Smooth muscle cell (in vitro differentiated cells): ENCODE measurements around the gene OVCH2. TPM values are rescaled to one million over a fixed set of nuclear protein-coding genes. Genes with fewer than 3 reads are reported as not detected.
A peak's percentile ranks its signal among the peaks of the same experiment; 100 is the strongest.

Experiments
- DNase-seq: peaks from one replicate; lab custom pipeline; 2025; ENCODE audit not compliant: unreplicated experiment; lab: John Stamatoyannopoulos, UW
- H2AFZ ChIP-seq: fragments of 200-600 bp; sonication (generic); 2 replicates; pipeline ENCODE4 v1.6.0; 2016; ENCODE audit warnings: antibody characterized with exemption, low read depth, mild to moderate bottlenecking
- H3F3A ChIP-seq: fragments of 200-600 bp; sonication (generic); 2 replicates; pipeline ENCODE4 v1.6.0; 2017; ENCODE audit warnings: antibody characterized with exemption, low read depth
- H3K27ac ChIP-seq: fragments of 200-600 bp; sonication (generic); 2 replicates; pipeline ENCODE4 v1.5.1; 2016; ENCODE audit warnings: low read depth, mild to moderate bottlenecking
- H3K27me3 ChIP-seq: fragments of 200-600 bp; sonication (generic); 2 replicates; pipeline ENCODE4 v1.6.1; 2016; ENCODE audit warnings: low read depth, mild to moderate bottlenecking
- H3K36me3 ChIP-seq: fragments of 200-600 bp; sonication (generic); 2 replicates; pipeline ENCODE4 v1.5.1; 2016; ENCODE audit warnings: low read depth
- H3K4me1 ChIP-seq: fragments of 200-600 bp; sonication (generic); 2 replicates; pipeline ENCODE4 v1.5.1; 2016; ENCODE audit warnings: low read depth
- H3K4me2 ChIP-seq: fragments of 200-600 bp; sonication (generic); 2 replicates; pipeline ENCODE4 v1.6.0; 2016; ENCODE audit warnings: mild to moderate bottlenecking
- H3K4me3 ChIP-seq: fragments of 200-600 bp; sonication (generic); 2 replicates; pipeline ENCODE4 v1.5.1; 2016; ENCODE audit warnings: mild to moderate bottlenecking
- H3K79me2 ChIP-seq: fragments of 200-600 bp; sonication (generic); 2 replicates; pipeline ENCODE4 v1.6.0; 2016; ENCODE audit warnings: low read depth, mild to moderate bottlenecking
- H3K9ac ChIP-seq: fragments of 200-600 bp; sonication (generic); 2 replicates; pipeline ENCODE4 v1.6.0; 2016; ENCODE audit warnings: low read depth
- H3K9me3 ChIP-seq: fragments of 200-600 bp; sonication (generic); replicated peaks from 2 replicates; pipeline ENCODE4 v1.5.1; 2016; ENCODE audit warnings: low read depth
- H4K20me1 ChIP-seq: fragments of 200-600 bp; sonication (generic); 2 replicates; pipeline ENCODE4 v1.6.0; 2016; ENCODE audit warnings: low read depth
- CTCF ChIP-seq: fragments of 200-600 bp; sonication (generic); IDR thresholded peaks from 2 replicates; pipeline ENCODE4 v1.5.1; 2017; ENCODE audit warnings: borderline replicate concordance, mild to moderate bottlenecking, antibody characterized with exemption; ENCODE audit not compliant: insufficient read depth, poor library complexity, severe bottlenecking
- WGBS: methylation state at CpG from one replicate; pipeline ENCODE4 v1.1.7; 2016; ENCODE audit warnings: low lambda C conversion rate; 5-methylcytosine and 5-hydroxymethylcytosine counted together
- polyA plus RNA-seq: library from polyadenylated mRNA; unstranded; fragments of >200 nt; fragmentation: Nextera tagmentation; extraction: Ambion mirVana; gene quantifications from 2 replicates; pipeline ENCODE4 v1.2.1, GENCODE V29; 2016
- total RNA-seq: library from RNA; depleted of rRNA; stranded (reverse); fragments of >200 nt; gene quantifications from 2 replicates; pipeline ENCODE4 v1.2.3, GENCODE V29; 2014

Gene OVCH2
- total and polyA plus RNA-seq, 2 experiments from 2014 or later: 0.13 to 0.26 TPM

GRCh38 chr11:7677071-7677470, 29.2 kb downstream of the OVCH2 start:
- peak overlapping the region; percentile 97 for H3K27ac ChIP-seq
- peak overlapping the region; percentile 69 for H3K4me2 ChIP-seq
- H3K36me3 ChIP-seq: no peaks in the 10 kb centered on the region
- H3K9ac ChIP-seq: peak overlapping the region; percentile 80
- peak overlapping the region; percentile 9 for H3K4me3 ChIP-seq
- peaks cover 9% of the 10 kb centered on the region for H3K4me1 ChIP-seq
- H3K9me3 ChIP-seq: no peaks in the 10 kb centered on the region
- H2AFZ ChIP-seq: no peak overlapping the region
- no peak for TF ChIP-seq CTCF
- H3K27me3 ChIP-seq: peaks cover 2% of the 10 kb centered on the region
- peaks cover 38% of the 10 kb centered on the region for H3F3A ChIP-seq
- H4K20me1 ChIP-seq: no peaks in the 10 kb centered on the region
- 19% methylated on average over 5 of the region's 5 CpGs for WGBS
- H3K79me2 ChIP-seq: no peaks in the 10 kb centered on the region
- DNase-seq: no peak

DNA sequence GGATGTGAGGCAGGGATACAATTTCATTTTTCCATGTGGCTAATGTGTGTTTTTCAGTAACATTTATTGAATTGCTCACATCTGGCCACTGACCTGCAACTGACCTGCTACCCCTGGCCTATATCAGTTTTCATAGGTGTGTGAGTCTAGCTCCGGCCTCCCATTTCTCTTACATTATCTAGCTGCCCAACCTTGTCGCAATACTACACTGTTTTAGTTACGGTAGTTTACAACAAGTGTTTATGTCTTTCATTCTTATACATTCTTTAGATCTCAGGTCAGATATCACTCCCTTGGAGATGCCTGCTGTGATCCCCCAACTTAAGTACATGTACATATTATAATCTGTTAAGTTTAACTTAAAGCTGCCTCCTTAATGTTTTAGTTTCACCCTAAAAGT, 30.6 kb downstream of the OVCH2 start:
- no peaks in the 10 kb centered on the region for H3K27me3 ChIP-seq
- H3K4me3 ChIP-seq: no peak overlapping the region
- no peak for DNase-seq
- H3F3A ChIP-seq: peaks cover 45% of the 10 kb centered on the region
- H3K4me2 ChIP-seq: no peak overlapping the region
- no peaks in the 10 kb centered on the region for H4K20me1 ChIP-seq
- peak overlapping the region; percentile 97 for H3K27ac ChIP-seq
- no peaks in the 10 kb centered on the region for H3K36me3 ChIP-seq
- H2AFZ ChIP-seq: no peak overlapping the region
- H3K79me2 ChIP-seq: no peaks in the 10 kb centered on the region
- no peak for TF ChIP-seq CTCF
- H3K4me1 ChIP-seq: peaks cover 9% of the 10 kb centered on the region
- H3K9ac ChIP-seq: no peak overlapping the region
- no peaks in the 10 kb centered on the region for H3K9me3 ChIP-seq
- WGBS: 73% methylated on average over 3 of the region's 3 CpGs

- no peak for TF ChIP-seq CTCF
- Histone ChIP-seq H3K4me2 (peak overlapping the region; percentile 96), H4K20me1 (no peaks in the 10 kb centered on the region), H3K4me3 (peak overlapping the region; percentile 75), H3K36me3 (no peaks in the 10 kb centered on the region), H3K27ac (peak overlapping the region; percentile 58), H2AFZ (peak overlapping the region; percentile 98), H3K4me1 (peaks cover 9% of the 10 kb centered on the region), H3K79me2 (no peaks in the 10 kb centered on the region), H3F3A (peaks cover 45% of the 10 kb centered on the region), H3K27me3 (no peaks in the 10 kb centered on the region), H3K9me3 (no peaks in the 10 kb centered on the region), H3K9ac (peak overlapping the region; percentile 85)
- 2% methylated on average over 67 of the region's 72 CpGs for whole genome bisulfite sequencing
- DNase-seq: no peak
Measured at GRCh38 chr11:7673724-7674434, 32.4 kb downstream of the OVCH2 start.
